ENCODE data around the gene BCAS1. TPM values are rescaled to one million over a fixed set of nuclear protein-coding genes. Genes with fewer than 3 reads are reported as not detected.
A peak's percentile ranks its signal among the peaks of the same experiment; 100 is the strongest.

BCAS1 gene
- total and polyA plus RNA-seq, 10 of the 15 experiments (the other 5 are each of a cell fraction or from before 2014, with no cell fraction given), result 0.21 to 1.4 (median 0.55) TPM

DNA sequence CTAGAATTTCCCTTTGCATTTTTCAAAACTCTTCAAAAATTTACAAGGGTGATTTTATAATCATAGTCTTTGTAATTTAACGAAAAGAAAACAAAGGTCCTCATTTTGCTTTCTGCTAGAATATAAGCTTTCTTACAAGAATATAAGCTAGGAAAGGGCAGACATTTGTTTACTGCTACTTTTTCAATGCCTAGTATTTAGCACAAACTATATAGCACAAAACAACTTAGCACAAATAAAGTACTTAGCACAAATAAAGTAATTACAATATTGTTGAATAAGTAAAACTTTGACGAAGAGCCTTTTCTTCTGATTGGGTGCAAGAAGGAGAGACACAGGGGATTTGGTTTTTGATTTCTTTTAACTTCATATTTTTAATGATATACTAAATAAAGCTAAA, 87.8 kb downstream of the BCAS1 start:
- H3K4me1 ChIP-seq (ENCODE audit: control insufficient read depth, insufficient read depth, low read length), result no peaks in the 10 kb centered on the region
- no peaks in the 10 kb centered on the region for H3K27me3 ChIP-seq (replicated peaks in 1 of 2; ENCODE audit: control insufficient read depth in 2 of 2, insufficient read depth in 2 of 2, low read length in 1 of 2)
- intact Hi-C loops (cut with micrococcal nuclease; ENCODE audit: unreplicated experiment), result no loop called here
- no peak for DNase-seq (ENCODE audit: low read depth, low spot score)
- no peak overlapping the region for H3K27ac ChIP-seq (ENCODE audit: control insufficient read depth, insufficient read depth)
- TF ChIP-seq, protein P1, sequence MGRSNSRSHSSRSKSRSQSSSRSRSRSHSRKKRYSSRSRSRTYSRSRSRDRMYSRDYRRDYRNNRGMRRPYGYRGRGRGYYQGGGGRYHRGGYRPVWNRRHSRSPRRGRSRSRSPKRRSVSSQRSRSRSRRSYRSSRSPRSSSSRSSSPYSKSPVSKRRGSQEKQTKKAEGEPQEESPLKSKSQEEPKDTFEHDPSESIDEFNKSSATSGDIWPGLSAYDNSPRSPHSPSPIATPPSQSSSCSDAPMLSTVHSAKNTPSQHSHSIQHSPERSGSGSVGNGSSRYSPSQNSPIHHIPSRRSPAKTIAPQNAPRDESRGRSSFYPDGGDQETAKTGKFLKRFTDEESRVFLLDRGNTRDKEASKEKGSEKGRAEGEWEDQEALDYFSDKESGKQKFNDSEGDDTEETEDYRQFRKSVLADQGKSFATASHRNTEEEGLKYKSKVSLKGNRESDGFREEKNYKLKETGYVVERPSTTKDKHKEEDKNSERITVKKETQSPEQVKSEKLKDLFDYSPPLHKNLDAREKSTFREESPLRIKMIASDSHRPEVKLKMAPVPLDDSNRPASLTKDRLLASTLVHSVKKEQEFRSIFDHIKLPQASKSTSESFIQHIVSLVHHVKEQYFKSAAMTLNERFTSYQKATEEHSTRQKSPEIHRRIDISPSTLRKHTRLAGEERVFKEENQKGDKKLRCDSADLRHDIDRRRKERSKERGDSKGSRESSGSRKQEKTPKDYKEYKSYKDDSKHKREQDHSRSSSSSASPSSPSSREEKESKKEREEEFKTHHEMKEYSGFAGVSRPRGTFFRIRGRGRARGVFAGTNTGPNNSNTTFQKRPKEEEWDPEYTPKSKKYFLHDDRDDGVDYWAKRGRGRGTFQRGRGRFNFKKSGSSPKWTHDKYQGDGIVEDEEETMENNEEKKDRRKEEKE (IDR thresholded peaks at IDR 0.05), result no peak
- TF ChIP-seq NFXL1 (IDR thresholded peaks at IDR 0.05; ENCODE audit: borderline replicate concordance), result 0 out of 2 replicates have a peak, but pooled peaks have one; percentile 51
- no peak for TF ChIP-seq PML (IDR thresholded peaks at IDR 0.05; ENCODE audit: low read length)
- no peak for TF ChIP-seq FOXM1 (IDR thresholded peaks at IDR 0.05; ENCODE audit: low read depth, low read length)
- no peak for TF ChIP-seq HDAC2 (IDR thresholded peaks at IDR 0.05)
- no peak for TF ChIP-seq SP1 (IDR thresholded peaks at IDR 0.05; ENCODE audit: low read depth, low read length)
- no peak for TF ChIP-seq IKZF2 (IDR thresholded peaks at IDR 0.05)
- peak in 1 of 2 experiments; percentile 80; a peak in 1 of 4 replicates for TF ChIP-seq ETV6 (conservative IDR thresholded peaks at IDR 0.05 in 1 of 2, IDR thresholded peaks at IDR 0.05 in 1 of 2; ENCODE audit: borderline replicate concordance in 1 of 2, low read depth in 1 of 2)
- no peak for TF ChIP-seq KDM1A (IDR thresholded peaks at IDR 0.05; ENCODE audit: borderline replicate concordance)
- CTCF ChIA-PET, result interaction anchor here (0.7 kb wide), 1 partner anchor 28 kb away, joined by 3 read pairs; no protein-coding TSS in a partner anchor
- H3K9ac ChIP-seq (ENCODE audit: control insufficient read depth, insufficient read depth, low read length), result no peak overlapping the region
- RAD21 ChIA-PET (ENCODE audit: unreplicated experiment), result interaction anchor here (1.3 kb wide), 1 partner anchor 80 kb away, joined by 5 read pairs; no protein-coding TSS in a partner anchor
- ATAC-seq, result no peak
- H2AFZ ChIP-seq (ENCODE audit: control insufficient read depth, low read depth, low read length), result no peak overlapping the region
- H3K4me2 ChIP-seq (ENCODE audit: control insufficient read depth, insufficient read depth), result no peak overlapping the region
- BruUV-seq (replicated peaks), result no TSS peak
- H3K36me3 ChIP-seq (ENCODE audit: control insufficient read depth in 2 of 2, insufficient read depth in 2 of 2, low read length in 1 of 2), result no peaks in the 10 kb centered on the region
- SMC1A ChIA-PET (ENCODE audit: uncharacterized antibody, unreplicated experiment), result interaction anchor here (0.8 to 1.9 kb wide), 4 partner anchors 9 to 36 kb away, joined by 3 to 5 read pairs (median 4); no protein-coding TSS in a partner anchor
- no peak for FAIRE-seq
- no peak overlapping the region for H3K4me3 ChIP-seq
- H3K79me2 ChIP-seq (ENCODE audit: control insufficient read depth, insufficient read depth, low read length), result no peaks in the 10 kb centered on the region
- no peaks in the 10 kb centered on the region for H4K20me1 ChIP-seq (ENCODE audit: control insufficient read depth, insufficient read depth)
- in situ Hi-C loops (cut with MboI), result no loop called here
- peaks cover 3% of the 10 kb centered on the region; the same call in 1 of the 3 replicates for H3K9me3 ChIP-seq (replicated peaks; ENCODE audit: control insufficient read depth, insufficient read depth, low read length)
- POLR2A ChIA-PET, result no interaction called here
- WGBS (ENCODE audit: insufficient coverage, insufficient replicate concordance, low lambda C conversion rate, missing lambda C conversion rate), result 69% methylated on average over 2 of the region's 2 CpGs
